Endodermal cell (in vitro differentiated cells): ENCODE results near the gene LYAR. TPM values are rescaled to one million over a fixed set of nuclear protein-coding genes. Genes with fewer than 3 reads are reported as not detected.

ENCODE experiments used
- DNase-seq: peaks from one replicate; pipeline ENCODE4 v3.0.0-alpha.2; 2017
- H3K27ac ChIP-seq: 2 replicates; pipeline ENCODE4 v1.5.1; 2013; ENCODE audit warnings: mild to moderate bottlenecking, low read depth, low read length, moderate library complexity
- H3K27me3 ChIP-seq: 2 replicates; pipeline ENCODE4 v1.6.1; 2013; ENCODE audit warnings: mild to moderate bottlenecking, low read length, moderate library complexity; ENCODE audit not compliant: insufficient read depth, control insufficient read depth, poor library complexity, severe bottlenecking
- H3K36me3 ChIP-seq: 2 replicates; pipeline ENCODE4 v1.7.0; 2013; ENCODE audit warnings: mild to moderate bottlenecking, low read length, moderate library complexity; ENCODE audit not compliant: control insufficient read depth, insufficient read depth
- H3K4me1 ChIP-seq: one replicate; pipeline ENCODE4 v1.7.0; 2013; ENCODE audit warnings: low read length; ENCODE audit not compliant: control insufficient read depth, insufficient read depth
- H3K4me3 ChIP-seq: 2 replicates; pipeline ENCODE4 v1.5.1; 2013; ENCODE audit warnings: mild to moderate bottlenecking, low read length, moderate library complexity
- H3K9ac ChIP-seq: 2 replicates; pipeline ENCODE4 v1.6.1; 2013; ENCODE audit warnings: mild to moderate bottlenecking, low read length, moderate library complexity; ENCODE audit not compliant: poor library complexity, severe bottlenecking; ENCODE audit errors: extremely low read depth
- H3K9me3 ChIP-seq: 2 replicates; pipeline ENCODE4 v1.6.1; 2013; ENCODE audit warnings: mild to moderate bottlenecking, low read length, moderate library complexity; ENCODE audit not compliant: control insufficient read depth
- H3K27ac Mint-ChIP-seq: 2 replicates; pipeline ENCODE4 v1.8.0; 2020; ENCODE audit warnings: mixed read lengths
- H3K27me3 Mint-ChIP-seq: 2 replicates; pipeline ENCODE4 v1.8.0; 2021; ENCODE audit warnings: mild to moderate bottlenecking, mixed read lengths; ENCODE audit not compliant: insufficient read depth
- H3K36me3 Mint-ChIP-seq: 2 replicates; pipeline ENCODE4 v1.8.0; 2020; ENCODE audit warnings: low read depth, mixed read lengths
- H3K4me1 Mint-ChIP-seq: 2 replicates; pipeline ENCODE4 v1.8.0; 2020; ENCODE audit warnings: mixed read lengths
- H3K4me3 Mint-ChIP-seq: 2 replicates; pipeline ENCODE4 v1.8.0; 2020; ENCODE audit warnings: mild to moderate bottlenecking, moderate library complexity, mixed read lengths
- H3K9me3 Mint-ChIP-seq: 2 replicates; pipeline ENCODE4 v1.8.0; 2020; ENCODE audit warnings: mild to moderate bottlenecking, mixed read lengths
- CTCF ChIP-seq: fragments of 200-600 bp; sonication (generic); conservative IDR thresholded peaks from 2 replicates; pipeline ENCODE4 v1.5.0; 2021; ENCODE audit warnings: antibody characterized with exemption, mild to moderate bottlenecking
- WGBS, 2 experiments: methylation state at CpG; one replicate each; pipeline versions ENCODE4 v1.1.5 to v1.1.7; 2013; ENCODE audit warnings: missing lambda C conversion rate in 2 of 2, mixed read lengths in 1 of 2; ENCODE audit not compliant: insufficient coverage in 1 of 2, insufficient read length in 1 of 2; 5-methylcytosine and 5-hydroxymethylcytosine counted together
- long read RNA-seq, 4 experiments: library from polyadenylated mRNA in 2 of 4; library from RNA in 1 of 4; library from capped mRNA in 1 of 4; stranded (forward) in 3 of 4; unstranded in 1 of 4; transcript quantifications; one replicate each; pipeline ENCODE4 v2.0.0, GENCODE V29; 2020 to 2021; ENCODE audit warnings: inconsistent platforms in 1 of 4
- polyA plus RNA-seq, 2 experiments: library from polyadenylated mRNA; stranded (reverse); fragments of 50-300 nt; gene quantifications; one replicate each; pipeline ENCODE4 v1.2.3, GENCODE V29; 2013
- total RNA-seq, 2 donors: library from RNA; stranded (reverse); fragmentation: NEBNext Ultra II Directional in 1 of 2; extraction: Animal tissue kit (Norgen Biotek cat#: 25700) in 1 of 2; gene quantifications; 2 replicates in 1 of 2; 3 replicates in 1 of 2; pipeline ENCODE4 v1.2.1, GENCODE V29; 2021

Gene LYAR
- 10 to 100 TPM; 23.7 to 26.3 TPM for total RNA-seq
- polyA plus RNA-seq (2013, experiment 1 of 2): 25.1 TPM
- 24.6 TPM for polyA plus RNA-seq (2013, experiment 2 of 2)
- long read RNA-seq, experiment 1, partial matches to known transcripts: 14 of 16 reads
- long read RNA-seq, experiment 1, other reads (novel, unspliced or antisense): 0 of 16 reads
- long read RNA-seq, experiment 2, transcript LYAR-201 (10 exons, 1,569 nt): major isoform, 32 of 37 reads
- long read RNA-seq, experiment 2, partial matches to known transcripts: 1 of 37 reads
- long read RNA-seq, experiment 2, other reads (novel, unspliced or antisense): 4 of 37 reads
- long read RNA-seq, experiment 3, transcript LYAR-201 (10 exons, 1,569 nt): major isoform, 20 of 32 reads
- long read RNA-seq, experiment 3, partial matches to known transcripts: 10 of 32 reads
- long read RNA-seq, experiment 3, other reads (novel, unspliced or antisense): 2 of 32 reads
- long read RNA-seq, experiment 4, transcript LYAR-201 (10 exons, 1,569 nt): major isoform, 48 of 75 reads
- long read RNA-seq, experiment 4, partial matches to known transcripts: 23 of 75 reads
- long read RNA-seq, experiment 4, other reads (novel, unspliced or antisense): 4 of 75 reads

- Mint-ChIP-seq H3K9me3 (no peaks in the 10 kb centered on the region), H3K27me3 (no peaks in the 10 kb centered on the region), H3K27ac (peak within 1 kb of the TSS; percentile 94), H3K4me3 (peak within 1 kb of the TSS; percentile 95), H3K4me1 (peaks cover 18% of the 10 kb centered on the region), H3K36me3 (peaks cover 12% of the 10 kb centered on the region)
- H3K27me3 ChIP-seq: no peaks in the 10 kb centered on the region
- peak within 1 kb of the TSS; percentile 88 for H3K4me3 ChIP-seq
- H3K36me3 ChIP-seq: peaks cover 11% of the 10 kb centered on the region
- TF ChIP-seq CTCF: no peak
- peaks cover 4% of the 10 kb centered on the region for H3K4me1 ChIP-seq
- H3K9me3 ChIP-seq: no peaks in the 10 kb centered on the region
- peak; percentile 99 for DNase-seq
- 0 to 1% methylated on average over 21 to 77 of the region's 77 CpGs for WGBS, 2 experiments
- no peak within 1 kb of the TSS for H3K27ac ChIP-seq
- H3K9ac ChIP-seq: peak within 1 kb of the TSS; percentile 42
These were observed at the start of gene LYAR, which contains the start of gene ZBTB49 for GRCh38 chr4:4289941-4290850. Gene LYAR (minus strand): TSS chr4:4290154. CDS start chr4:4283742, 6,412 bp downstream. Gene ZBTB49 (plus strand): TSS chr4:4290251. CDS start chr4:4299946, 9,695 bp downstream.

GRCh38 chr4:4339504-4340085 is 49.6 kb upstream of the LYAR start:
- Mint-ChIP-seq H3K27ac (no peak overlapping the region), H3K4me3 (no peak overlapping the region), H3K9me3 (no peaks in the 10 kb centered on the region), H3K27me3 (peaks cover 17% of the 10 kb centered on the region), H3K36me3 (no peaks in the 10 kb centered on the region), H3K4me1 (peaks cover 10% of the 10 kb centered on the region)
- Histone ChIP-seq H3K4me1 (no peaks in the 10 kb centered on the region), H3K36me3 (no peaks in the 10 kb centered on the region), H3K9ac (no peak overlapping the region), H3K4me3 (no peak overlapping the region), H3K27ac (no peak overlapping the region), H3K27me3 (no peaks in the 10 kb centered on the region), H3K9me3 (no peaks in the 10 kb centered on the region)
- no peak for DNase-seq
- TF ChIP-seq CTCF: no peak
- WGBS, 2 experiments: 87 to 91% methylated on average over 19 to 21 of the region's 21 CpGs
